ENCODE measurements around the gene FOXI1. TPM values are rescaled to one million over a fixed set of nuclear protein-coding genes. Genes with fewer than 3 reads are reported as not detected.
"Not testable (repeated sequence)": the region's sequence is repeated elsewhere in the genome, so short reads cannot be mapped to it uniquely, and the experiment has no call there.

FOXI1 gene
- polyA plus RNA-seq, 4 donors = 0.11 to 8.9 (median 5.8) TPM

GRCh38 chr5:170087168-170087817 lies 18.4 kb upstream of the FOXI1 start:
- no peak for DNase-seq (ENCODE audit: low read depth in 4 of 4, low spot score in 3 of 4)

GRCh38 chr5:170092455-170093101 lies 13.1 kb upstream of the FOXI1 start:
- no peak for DNase-seq (ENCODE audit: low read depth in 4 of 4, low spot score in 3 of 4)

GRCh38 chr5:170094329-170094728 lies 11.4 kb upstream of the FOXI1 start:
- not testable (repeated sequence) for DNase-seq (ENCODE audit: low read depth in 4 of 4, low spot score in 3 of 4)

GRCh38 chr5:170095646-170096045 lies 10.1 kb upstream of the FOXI1 start:
- DNase-seq (ENCODE audit: low read depth in 4 of 4, low spot score in 3 of 4) = no peak

GRCh38 chr5:170097934-170098333 lies 7.8 kb upstream of the FOXI1 start:
- no peak for DNase-seq (ENCODE audit: low read depth in 4 of 4, low spot score in 3 of 4)

- peak; percentile 70 to 84 (median 78) for DNase-seq (ENCODE audit: low read depth in 4 of 4, low spot score in 3 of 4)
Measured at GRCh38 chr5:170100066-170100943, 5.4 kb upstream of the FOXI1 start.

- DNase-seq (ENCODE audit: low read depth in 4 of 4, low spot score in 3 of 4) = no peak
Measured at GRCh38 chr5:170103447-170103846, 2.2 kb upstream of the FOXI1 start.

- DNase-seq (ENCODE audit: low read depth in 4 of 4, low spot score in 3 of 4) = no peak
Measured at GRCh38 chr5:170104299-170104698, 1.4 kb upstream of the FOXI1 start.

GRCh38 chr5:170104710-170105109 lies 987 bp upstream of the FOXI1 start:
- DNase-seq (ENCODE audit: low read depth in 4 of 4, low spot score in 3 of 4) = no peak

GRCh38 chr5:170107674-170108073 lies 2.0 kb downstream of the FOXI1 start:
- DNase-seq (ENCODE audit: low read depth in 4 of 4, low spot score in 3 of 4) = no peak

- no peak for DNase-seq (ENCODE audit: low read depth in 4 of 4, low spot score in 3 of 4)
Measured at GRCh38 chr5:170108266-170108785, 2.6 kb downstream of the FOXI1 start.

GRCh38 chr5:170109059-170110031 lies 3.6 kb downstream of the FOXI1 start:
- no peak for DNase-seq (ENCODE audit: low read depth in 4 of 4, low spot score in 3 of 4)

GRCh38 chr5:170110403-170111087 lies 4.8 kb downstream of the FOXI1 start:
- DNase-seq (ENCODE audit: low read depth in 4 of 4, low spot score in 3 of 4) = no peak

- DNase-seq (ENCODE audit: low read depth in 4 of 4, low spot score in 3 of 4) = no peak
Measured at GRCh38 chr5:170111088-170111785, 5.5 kb downstream of the FOXI1 start.

- DNase-seq (ENCODE audit: low read depth in 4 of 4, low spot score in 3 of 4) = no peak
Measured at GRCh38 chr5:170112876-170113521, 7.3 kb downstream of the FOXI1 start.

GRCh38 chr5:170113522-170113900 lies 7.8 kb downstream of the FOXI1 start:
- no peak for DNase-seq (ENCODE audit: low read depth in 4 of 4, low spot score in 3 of 4)

GRCh38 chr5:170114271-170114670 lies 8.6 kb downstream of the FOXI1 start:
- DNase-seq (ENCODE audit: low read depth in 4 of 4, low spot score in 3 of 4) = no peak

GRCh38 chr5:170115925-170116324 lies 10.2 kb downstream of the FOXI1 start:
- no peak for DNase-seq (ENCODE audit: low read depth in 4 of 4, low spot score in 3 of 4)

Data from left renal pelvis (tissue), 4 donors.